ENCODE data around the gene HPN. TPM values are rescaled to one million over a fixed set of nuclear protein-coding genes. Genes with fewer than 3 reads are reported as not detected.
"Not testable (repeated sequence)": the region's sequence is repeated elsewhere in the genome, so short reads cannot be mapped to it uniquely, and the experiment has no call there.

HPN gene
- total RNA-seq, 4 donors from 2014 or later, result 0.26 to 1.7 (median 0.56) TPM; not detected in 1

- WGBS, result 53% methylated on average over 24 of the region's 29 CpGs
- Histone ChIP-seq H3K36me3 (no peaks in the 10 kb centered on the region), H3K27ac (peak overlapping the region; percentile 39), H3K4me1 (peaks cover 47% of the 10 kb centered on the region), H3K4me3 (no peak overlapping the region), H3K27me3 (no peaks in the 10 kb centered on the region), H3K9me3 (no peaks in the 10 kb centered on the region)
- DNase-seq (ENCODE audit: low spot score in 2 of 2), result no peak
- no peak for TF ChIP-seq CTCF (IDR thresholded peaks at IDR 0.05)
- no peak for TF ChIP-seq EP300 (IDR thresholded peaks at IDR 0.05)
- TF ChIP-seq POLR2A (IDR thresholded peaks at IDR 0.05), result no peak
- no peak for TF ChIP-seq POLR2AphosphoS5 (IDR thresholded peaks at IDR 0.05)
Measured at GRCh38 chr19:35098413-35099049, 57.0 kb downstream of the HPN start.

- no peak for DNase-seq (ENCODE audit: low spot score in 2 of 2)
- Histone ChIP-seq H3K9me3 (no peaks in the 10 kb centered on the region), H3K4me1 (peaks cover 40% of the 10 kb centered on the region), H3K36me3 (no peaks in the 10 kb centered on the region), H3K27me3 (no peaks in the 10 kb centered on the region), H3K27ac (peak overlapping the region; percentile 39), H3K4me3 (no peak overlapping the region)
- no peak for TF ChIP-seq EP300 (IDR thresholded peaks at IDR 0.05)
- TF ChIP-seq CTCF (IDR thresholded peaks at IDR 0.05), result no peak
- no peak for TF ChIP-seq POLR2AphosphoS5 (IDR thresholded peaks at IDR 0.05)
- TF ChIP-seq POLR2A (IDR thresholded peaks at IDR 0.05), result no peak
- WGBS, result 66% methylated on average over 9 of the region's 21 CpGs
Measured at GRCh38 chr19:35099155-35099896, 57.8 kb downstream of the HPN start.

GRCh38 chr19:35099897-35100275, 58.4 kb downstream of the HPN start:
- Histone ChIP-seq H3K4me3 (no peak overlapping the region), H3K4me1 (peaks cover 35% of the 10 kb centered on the region), H3K36me3 (no peaks in the 10 kb centered on the region), H3K27me3 (no peaks in the 10 kb centered on the region), H3K9me3 (no peaks in the 10 kb centered on the region), H3K27ac (no peak overlapping the region)
- no peak for DNase-seq (ENCODE audit: low spot score in 2 of 2)
- 91% methylated on average over 11 of the region's 13 CpGs for whole genome bisulfite sequencing
- no peak for TF ChIP-seq CTCF (IDR thresholded peaks at IDR 0.05)
- TF ChIP-seq EP300 (IDR thresholded peaks at IDR 0.05), result no peak
- TF ChIP-seq POLR2AphosphoS5 (IDR thresholded peaks at IDR 0.05), result no peak
- TF ChIP-seq POLR2A (IDR thresholded peaks at IDR 0.05), result no peak

GRCh38 chr19:35100588-35101533, 59.3 kb downstream of the HPN start:
- H3K27ac ChIP-seq, result no peak overlapping the region
- peaks cover 27% of the 10 kb centered on the region for H3K4me1 ChIP-seq
- H3K9me3 ChIP-seq, result no peaks in the 10 kb centered on the region
- H3K36me3 ChIP-seq, result no peaks in the 10 kb centered on the region
- H3K4me3 ChIP-seq, result no peak overlapping the region
- no peak for DNase-seq (ENCODE audit: low spot score in 2 of 2)
- no peaks in the 10 kb centered on the region for H3K27me3 ChIP-seq
- WGBS, result 81% methylated on average over 13 of the region's 16 CpGs
- TF ChIP-seq CTCF (IDR thresholded peaks at IDR 0.05) (no peak), POLR2A (IDR thresholded peaks at IDR 0.05) (no peak), POLR2AphosphoS5 (IDR thresholded peaks at IDR 0.05) (no peak), EP300 (IDR thresholded peaks at IDR 0.05) (no peak)

GRCh38 chr19:35101949-35102348, 60.4 kb downstream of the HPN start:
- H3K27me3 ChIP-seq; H3K4me3 ChIP-seq; DNase-seq (ENCODE audit: low spot score in 2 of 2); H3K9me3 ChIP-seq; H3K36me3 ChIP-seq; H3K27ac ChIP-seq: not testable (repeated sequence)
- peaks cover 19% of the 10 kb centered on the region for H3K4me1 ChIP-seq
- WGBS, result 95% methylated on average over 10 of the region's 10 CpGs

GRCh38 chr19:35103614-35104013, 62.1 kb downstream of the HPN start:
- not testable (repeated sequence) for H3K9me3 ChIP-seq; H3K4me3 ChIP-seq; H3K36me3 ChIP-seq; DNase-seq (ENCODE audit: low spot score in 2 of 2); H3K27ac ChIP-seq; H3K27me3 ChIP-seq
- 77% methylated on average over 10 of the region's 10 CpGs for WGBS
- H3K4me1 ChIP-seq, result peaks cover 22% of the 10 kb centered on the region

Measured in suprapubic skin (tissue), 4 donors.